Right lobe of liver (tissue), 4 donors: Measurements from ENCODE around the gene TACR1.

Experiments
- CTCF ChIP-seq, 4 donors: fragments of 200-600 bp in 3 of 4; fragments of 450-650 bp in 1 of 4; IDR thresholded peaks; one replicate each; pipeline versions ENCODE4 v1.5.1 to v1.8.0; 2016 to 2022; ENCODE audit warnings: antibody characterized with exemption in 4 of 4, mild to moderate bottlenecking in 2 of 4
- POLR2A ChIP-seq: fragments of 450-650 bp; IDR thresholded peaks from one replicate; pipeline ENCODE4 v1.6.1; 2017; ENCODE audit warnings: antibody characterized with exemption, mild to moderate bottlenecking
- donor health status: DM: no; HTN: no; CAD: no.
- donor health status: DM: no; HTN: no; CAD: no.
- donor health status: DM: no; HTN: yes; CAD: no.

GRCh38 chr2:75208738-75209137, 9.4 kb upstream of the TACR1 start:
- TF ChIP-seq POLR2A (no peak), CTCF (IDR thresholded peaks at IDR 0.05) (no peak)
